GM12865 (cell line): Measurements from ENCODE around the gene DPP6.

Source experiments
- DNase-seq: peaks from one replicate; pipeline ENCODE4 v3.0.0; 2010; ENCODE audit warnings: low read depth
- H3K4me3 ChIP-seq: 2 replicates; pipeline ENCODE4 v1.5.1; 2011; ENCODE audit warnings: mild to moderate bottlenecking, low read depth, low read length, control low read depth
- TF ChIP-seq, protein P1 (sequence below): IDR thresholded peaks from 2 replicates; pipeline ENCODE4 v1.5.1; 2011; ENCODE audit warnings: low read length, control low read depth, low read depth, inconsistent platforms; ENCODE audit not compliant: insufficient read depth; ENCODE audit errors: missing control alignments

DPP6 gene

DNA sequence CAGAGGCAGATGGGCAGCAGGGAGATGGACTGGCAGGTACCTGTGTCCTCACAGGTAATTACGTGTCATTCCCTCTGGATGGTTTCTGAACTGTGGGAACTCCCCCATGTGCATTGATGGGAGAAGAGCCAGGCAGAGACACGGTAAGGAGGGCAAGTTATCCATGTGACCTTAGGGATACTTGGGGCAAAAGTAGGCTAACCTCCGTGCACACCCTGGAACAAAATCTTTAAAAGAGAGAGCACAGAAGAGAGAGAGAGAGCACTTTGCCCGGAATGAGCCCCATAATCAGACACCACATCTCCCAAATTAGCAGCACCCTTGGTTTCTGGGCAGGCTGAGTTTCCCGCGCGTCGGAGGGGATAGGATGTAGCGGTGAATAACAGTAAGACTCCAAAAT is 527.5 kb downstream of the DPP6 start:
- no peak overlapping the region for H3K4me3 ChIP-seq
- DNase-seq: no peak
- TF ChIP-seq, protein P1, sequence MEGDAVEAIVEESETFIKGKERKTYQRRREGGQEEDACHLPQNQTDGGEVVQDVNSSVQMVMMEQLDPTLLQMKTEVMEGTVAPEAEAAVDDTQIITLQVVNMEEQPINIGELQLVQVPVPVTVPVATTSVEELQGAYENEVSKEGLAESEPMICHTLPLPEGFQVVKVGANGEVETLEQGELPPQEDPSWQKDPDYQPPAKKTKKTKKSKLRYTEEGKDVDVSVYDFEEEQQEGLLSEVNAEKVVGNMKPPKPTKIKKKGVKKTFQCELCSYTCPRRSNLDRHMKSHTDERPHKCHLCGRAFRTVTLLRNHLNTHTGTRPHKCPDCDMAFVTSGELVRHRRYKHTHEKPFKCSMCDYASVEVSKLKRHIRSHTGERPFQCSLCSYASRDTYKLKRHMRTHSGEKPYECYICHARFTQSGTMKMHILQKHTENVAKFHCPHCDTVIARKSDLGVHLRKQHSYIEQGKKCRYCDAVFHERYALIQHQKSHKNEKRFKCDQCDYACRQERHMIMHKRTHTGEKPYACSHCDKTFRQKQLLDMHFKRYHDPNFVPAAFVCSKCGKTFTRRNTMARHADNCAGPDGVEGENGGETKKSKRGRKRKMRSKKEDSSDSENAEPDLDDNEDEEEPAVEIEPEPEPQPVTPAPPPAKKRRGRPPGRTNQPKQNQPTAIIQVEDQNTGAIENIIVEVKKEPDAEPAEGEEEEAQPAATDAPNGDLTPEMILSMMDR: no peak

DNA sequence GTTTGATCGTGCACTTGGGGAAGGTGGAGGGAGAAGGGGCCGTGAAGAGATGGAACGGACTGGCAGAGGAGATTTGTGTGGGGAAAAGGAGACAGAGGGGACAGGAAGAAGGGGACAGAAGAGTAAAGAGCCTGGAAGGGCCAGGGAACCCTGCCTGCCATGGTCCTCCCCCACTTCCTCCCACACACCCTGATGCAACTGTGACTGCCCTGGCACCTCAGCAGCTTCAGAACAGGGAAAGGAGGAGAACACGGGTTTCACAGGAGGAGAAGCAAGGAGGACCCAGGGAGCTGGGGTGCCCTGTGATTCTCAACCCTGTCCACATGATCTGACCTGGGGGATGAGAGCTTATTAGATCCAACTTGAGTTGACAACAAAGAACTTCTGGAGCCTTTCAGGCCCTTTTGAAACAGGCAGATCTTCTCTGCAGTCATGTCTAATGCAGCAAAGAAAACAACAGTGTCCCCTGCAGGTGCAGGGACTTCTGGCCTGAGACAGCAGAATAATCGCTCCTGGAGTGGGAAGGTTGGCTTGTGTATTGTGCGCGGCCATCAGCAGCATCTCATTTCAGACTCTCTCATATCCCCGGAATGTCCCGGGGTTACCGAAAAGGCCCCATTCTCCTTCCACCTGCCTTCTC is 529.2 kb downstream of the DPP6 start:
- H3K4me3 ChIP-seq: no peak overlapping the region
- no peak for DNase-seq
- TF ChIP-seq, protein P1: no peak

DNA sequence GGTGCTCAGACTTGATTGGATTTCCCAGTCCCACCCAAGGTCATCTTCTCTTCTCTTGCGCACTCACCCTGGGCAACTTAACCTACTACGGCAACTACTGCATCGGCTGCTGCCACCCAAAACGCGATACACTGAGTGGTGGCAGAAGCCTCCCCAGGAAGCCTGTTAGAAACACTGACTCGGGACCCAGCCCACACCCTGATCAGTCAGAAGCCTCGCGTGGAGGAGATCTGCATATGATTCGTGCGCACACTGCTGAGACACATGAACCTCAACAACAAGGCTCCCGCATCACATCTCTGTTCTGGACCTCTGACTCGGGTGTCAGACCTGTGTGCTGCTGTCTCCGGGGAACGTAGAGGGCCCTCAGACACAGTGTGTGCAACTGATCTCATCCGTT is 531.3 kb downstream of the DPP6 start:
- TF ChIP-seq, protein P1: no peak
- H3K4me3 ChIP-seq: no peak overlapping the region
- DNase-seq: no peak

DNA sequence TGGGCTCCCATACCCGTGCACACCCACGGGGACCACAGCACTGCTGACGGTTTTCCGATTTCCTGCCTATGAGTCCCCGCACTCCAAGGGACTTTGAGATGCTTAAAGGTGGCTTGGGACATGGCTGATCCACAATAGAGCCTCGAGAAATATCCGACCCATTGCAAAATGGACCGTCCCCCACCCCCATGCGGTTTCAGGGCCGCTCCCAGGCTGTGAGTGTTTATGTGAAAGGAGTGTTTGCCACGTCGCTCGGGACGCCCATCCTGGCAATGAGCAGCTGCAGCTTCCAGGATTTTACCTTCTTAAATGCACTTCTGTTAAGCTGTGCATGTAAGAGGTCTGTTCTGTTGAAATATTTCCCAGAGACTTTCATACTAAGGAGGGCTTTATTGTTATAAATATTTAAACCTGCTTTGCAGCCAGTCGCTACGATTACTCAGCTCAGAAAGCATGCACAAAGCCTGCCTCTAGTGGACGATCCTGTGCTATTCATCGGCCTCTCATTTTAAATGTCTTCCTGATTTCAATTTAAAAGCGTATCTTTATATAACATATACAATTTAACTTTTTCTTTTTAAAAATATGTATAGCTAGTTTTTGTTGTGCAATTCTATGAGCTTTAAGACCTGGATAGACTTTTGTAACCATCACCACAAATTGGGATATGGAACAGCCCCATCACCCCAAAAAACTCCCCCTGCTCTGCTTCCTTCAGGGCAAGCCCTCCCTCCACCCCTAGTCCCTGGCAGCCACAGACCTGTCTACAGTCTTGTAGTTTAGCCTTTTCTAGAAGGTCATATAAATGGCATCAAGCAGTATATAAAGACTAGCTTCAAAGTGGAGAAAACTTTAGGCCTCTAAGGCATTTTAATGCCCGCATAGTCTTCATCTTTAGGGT is 532.4 kb downstream of the DPP6 start:
- no peak for DNase-seq
- TF ChIP-seq, protein P1: peak; percentile 7
- H3K4me3 ChIP-seq: no peak overlapping the region

DNA sequence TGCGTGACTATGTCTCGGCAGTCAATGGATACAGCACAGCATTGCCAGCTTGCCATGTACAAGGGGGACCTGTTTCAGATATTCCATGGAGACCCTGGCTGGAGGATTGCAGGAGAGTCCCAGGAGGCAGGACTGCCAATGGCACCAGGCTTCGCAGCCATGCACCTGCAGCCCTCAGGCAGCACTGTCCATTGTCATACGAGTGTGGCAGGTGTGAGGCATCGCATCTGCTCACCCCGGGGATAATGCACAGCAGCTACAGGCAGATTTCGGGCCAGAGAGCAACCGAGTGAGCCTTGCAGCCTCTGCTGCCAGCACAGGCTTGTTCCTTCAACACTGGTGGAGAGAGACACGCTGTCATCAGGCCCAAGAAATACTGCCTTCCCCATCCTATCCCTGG is 535.6 kb downstream of the DPP6 start:
- DNase-seq: no peak
- TF ChIP-seq, protein P1: no peak
- no peak overlapping the region for H3K4me3 ChIP-seq

DNA sequence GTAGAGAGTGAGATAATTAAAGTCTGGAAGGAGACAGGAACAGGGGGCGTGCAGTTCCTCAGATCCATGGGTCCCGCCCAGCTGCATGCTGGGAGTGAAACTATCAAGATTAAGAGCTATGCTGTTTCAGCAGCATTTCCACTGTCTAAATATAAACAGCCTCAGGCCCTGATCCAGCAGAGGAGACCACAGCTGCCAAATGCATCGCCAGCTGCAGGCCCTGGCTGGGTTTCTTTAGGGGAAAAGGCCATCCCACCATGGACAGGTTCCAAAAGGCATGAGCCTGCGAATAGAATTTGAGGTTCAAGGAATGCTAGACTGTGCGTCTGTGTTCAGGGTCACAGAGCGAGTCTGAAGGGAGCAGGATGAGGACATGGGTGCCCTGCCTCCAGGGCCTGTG is 539.3 kb downstream of the DPP6 start:
- TF ChIP-seq, protein P1: no peak
- no peak overlapping the region for H3K4me3 ChIP-seq
- DNase-seq: no peak
